C4-2B (cell line): Measurements from ENCODE around the gene UPP2.

Experiments used
- CTCF ChIP-seq: fragments of 450-650 bp; conservative IDR thresholded peaks from 2 replicates; pipeline ENCODE4 v1.5.1; 2017; ENCODE audit warnings: mild to moderate bottlenecking
- ZFX ChIP-seq: fragments of 450-650 bp; IDR thresholded peaks from 2 replicates; pipeline ENCODE4 v1.6.1; 2017

GRCh38 chr2:158125756-158126498 lies 24.3 kb downstream of the UPP2 start:
- TF ChIP-seq CTCF (no peak), ZFX (no peak)
